ENCODE results near the gene NCOA7.

NCOA7 gene

GRCh38 chr6:125811259-125811658 is 20.5 kb downstream of the NCOA7 start:
- DNase-seq, result no peak
- no peak for ATAC-seq (ENCODE audit: insufficient read depth, low read depth)
- peaks cover 13% of the 10 kb centered on the region; the same call in 1 of the 2 replicates for H4K20me1 ChIP-seq (ENCODE audit: insufficient read depth, low read length)
- no peaks in the 10 kb centered on the region for H3K27me3 ChIP-seq (ENCODE audit: insufficient read depth, low read length, poor library complexity)
- H3K9me3 ChIP-seq (ENCODE audit: insufficient read depth, low read length, severe bottlenecking), result no peaks in the 10 kb centered on the region
- H3K4me1 ChIP-seq (ENCODE audit: insufficient read depth, low read length), result peaks cover 6% of the 10 kb centered on the region
- TF ChIP-seq EZH2 (IDR thresholded peaks at IDR 0.05; ENCODE audit: borderline replicate concordance, low read depth, low read length, severe bottlenecking), result no peak
- no peak for TF ChIP-seq CTCF (IDR thresholded peaks at IDR 0.05; ENCODE audit: borderline replicate concordance, extremely low read depth, low read length, poor library complexity, severe bottlenecking)
- H3K79me2 ChIP-seq (ENCODE audit: insufficient read depth, low read length), result peaks cover 35% of the 10 kb centered on the region
- no peak overlapping the region for H3K4me2 ChIP-seq (ENCODE audit: insufficient read depth, low read length)
- H3K4me3 ChIP-seq (ENCODE audit: low read depth in 1 of 2, low read length in 2 of 2), result no peak overlapping the region
- H3K27ac ChIP-seq (ENCODE audit: low read length), result no peak overlapping the region
- H3K9ac ChIP-seq (ENCODE audit: low read depth, low read length), result no peak overlapping the region
- peaks cover 12% of the 10 kb centered on the region for H3K36me3 ChIP-seq (ENCODE audit: insufficient read depth, low read length)
- H2AFZ ChIP-seq (ENCODE audit: low read depth, low read length), result no peak overlapping the region

DNA sequence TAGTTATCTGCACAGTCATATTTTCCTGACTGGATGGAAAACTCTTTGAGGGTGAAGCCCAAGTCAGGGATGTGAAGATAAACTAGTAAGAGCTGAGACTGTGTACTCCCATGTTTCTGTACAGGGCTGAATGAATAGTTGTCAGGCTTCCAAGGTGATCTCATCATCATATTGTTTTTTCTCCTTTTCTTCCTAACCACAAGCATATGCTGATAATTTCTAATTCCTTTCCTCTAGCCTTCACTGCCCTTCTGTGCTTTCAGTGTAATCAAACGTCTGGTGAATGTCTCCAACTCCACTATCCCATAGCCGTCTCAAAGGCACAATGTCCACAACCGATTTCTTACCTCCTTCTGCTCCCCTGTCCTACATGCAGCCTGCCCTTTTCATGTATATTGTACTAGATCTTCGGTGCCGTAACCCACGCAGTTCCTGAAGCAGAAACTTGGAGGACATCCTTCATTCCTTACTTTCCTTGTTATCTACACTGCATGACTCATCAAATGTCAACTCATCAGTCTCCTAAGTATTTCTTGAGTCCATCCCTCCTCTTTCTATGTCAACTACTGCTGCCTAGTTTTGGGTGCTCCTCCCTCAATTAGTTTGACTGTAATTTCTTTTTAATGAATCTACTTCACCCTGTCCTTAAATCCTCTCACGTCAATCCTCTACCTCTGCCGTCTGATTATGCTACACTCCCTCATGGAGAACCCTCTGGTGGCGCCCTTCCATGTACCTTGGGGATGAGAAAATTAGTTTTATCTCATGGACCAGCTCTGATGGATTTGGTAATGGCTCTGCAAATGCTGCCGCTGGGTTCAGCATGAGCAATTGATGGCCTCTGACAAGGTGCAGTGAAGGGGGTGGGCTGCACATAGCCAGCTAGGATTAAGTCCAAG is 21.9 kb downstream of the NCOA7 start:
- no peak for DNase-seq
- H3K9ac ChIP-seq (ENCODE audit: low read depth, low read length), result no peak overlapping the region
- peaks cover 35% of the 10 kb centered on the region for H3K79me2 ChIP-seq (ENCODE audit: insufficient read depth, low read length)
- H4K20me1 ChIP-seq (ENCODE audit: insufficient read depth, low read length), result peaks cover 13% of the 10 kb centered on the region; the same call in 1 of the 2 replicates
- TF ChIP-seq CTCF (IDR thresholded peaks at IDR 0.05; ENCODE audit: borderline replicate concordance, extremely low read depth, low read length, poor library complexity, severe bottlenecking), result no peak
- TF ChIP-seq EZH2 (IDR thresholded peaks at IDR 0.05; ENCODE audit: borderline replicate concordance, low read depth, low read length, severe bottlenecking), result no peak
- no peak overlapping the region for H3K4me3 ChIP-seq (ENCODE audit: low read depth in 1 of 2, low read length in 2 of 2)
- no peak overlapping the region for H3K4me2 ChIP-seq (ENCODE audit: insufficient read depth, low read length)
- H3K9me3 ChIP-seq (ENCODE audit: insufficient read depth, low read length, severe bottlenecking), result no peaks in the 10 kb centered on the region
- no peak for ATAC-seq (ENCODE audit: insufficient read depth, low read depth)
- H3K27me3 ChIP-seq (ENCODE audit: insufficient read depth, low read length, poor library complexity), result no peaks in the 10 kb centered on the region
- H3K27ac ChIP-seq (ENCODE audit: low read length), result no peak overlapping the region
- peaks cover 6% of the 10 kb centered on the region for H3K4me1 ChIP-seq (ENCODE audit: insufficient read depth, low read length)
- H3K36me3 ChIP-seq (ENCODE audit: insufficient read depth, low read length), result peaks cover 22% of the 10 kb centered on the region
- no peak overlapping the region for H2AFZ ChIP-seq (ENCODE audit: low read depth, low read length)

GRCh38 chr6:125814481-125814880 is 23.7 kb downstream of the NCOA7 start:
- H3K36me3 ChIP-seq (ENCODE audit: insufficient read depth, low read length), result peaks cover 19% of the 10 kb centered on the region
- ATAC-seq (ENCODE audit: insufficient read depth, low read depth), result peak; percentile 68; the same call in 2 of the 3 replicates
- no peak overlapping the region for H3K27ac ChIP-seq (ENCODE audit: low read length)
- H4K20me1 ChIP-seq (ENCODE audit: insufficient read depth, low read length), result peaks cover 8% of the 10 kb centered on the region; the same call in 1 of the 2 replicates
- peaks cover 26% of the 10 kb centered on the region for H3K79me2 ChIP-seq (ENCODE audit: insufficient read depth, low read length)
- H2AFZ ChIP-seq (ENCODE audit: low read depth, low read length), result no peak overlapping the region
- no peak overlapping the region for H3K9ac ChIP-seq (ENCODE audit: low read depth, low read length)
- no peak overlapping the region for H3K4me3 ChIP-seq (ENCODE audit: low read depth in 1 of 2, low read length in 2 of 2)
- H3K4me1 ChIP-seq (ENCODE audit: insufficient read depth, low read length), result peaks cover 6% of the 10 kb centered on the region
- H3K27me3 ChIP-seq (ENCODE audit: insufficient read depth, low read length, poor library complexity), result no peaks in the 10 kb centered on the region
- peak; percentile 18 for DNase-seq
- no peak overlapping the region for H3K4me2 ChIP-seq (ENCODE audit: insufficient read depth, low read length)
- TF ChIP-seq CTCF (IDR thresholded peaks at IDR 0.05; ENCODE audit: borderline replicate concordance, extremely low read depth, low read length, poor library complexity, severe bottlenecking), result no peak
- no peak for TF ChIP-seq EZH2 (IDR thresholded peaks at IDR 0.05; ENCODE audit: borderline replicate concordance, low read depth, low read length, severe bottlenecking)
- no peaks in the 10 kb centered on the region for H3K9me3 ChIP-seq (ENCODE audit: insufficient read depth, low read length, severe bottlenecking)

All from DND-41 (cell line).